ENCODE data around the gene RUNX3.

DNA sequence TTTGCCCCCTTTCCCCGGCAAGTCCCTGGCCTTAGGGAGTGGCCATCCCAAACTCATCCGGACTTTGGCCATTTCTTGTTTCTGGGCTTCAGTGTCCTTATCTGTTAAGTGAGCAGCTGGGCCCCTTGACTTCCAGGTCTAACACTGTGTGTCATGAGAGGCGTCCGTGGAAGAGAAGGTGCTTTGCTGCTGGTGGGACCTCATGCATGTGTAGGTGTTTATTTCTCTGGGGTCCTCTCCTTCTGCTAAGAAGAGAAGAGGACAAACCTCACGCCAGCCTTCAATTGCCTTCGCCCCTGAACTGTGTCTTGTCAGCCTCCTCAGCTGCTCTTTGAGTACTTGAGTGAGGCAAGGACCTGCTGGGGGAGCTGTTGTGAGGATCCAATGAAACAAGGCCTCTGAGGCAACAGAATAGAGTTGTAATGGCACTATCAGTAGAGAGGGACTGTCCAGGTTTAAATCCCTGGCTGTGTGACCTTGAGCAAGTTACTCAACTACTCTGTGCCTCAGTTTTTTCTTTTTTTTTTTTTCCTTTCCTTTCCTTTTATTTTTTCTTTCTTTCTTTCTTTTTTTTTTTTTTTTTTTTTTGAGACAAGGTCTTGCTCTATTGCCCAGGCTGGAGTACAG lies 72.5 kb downstream of the RUNX3 start:
- TF ChIP-seq, protein P1, sequence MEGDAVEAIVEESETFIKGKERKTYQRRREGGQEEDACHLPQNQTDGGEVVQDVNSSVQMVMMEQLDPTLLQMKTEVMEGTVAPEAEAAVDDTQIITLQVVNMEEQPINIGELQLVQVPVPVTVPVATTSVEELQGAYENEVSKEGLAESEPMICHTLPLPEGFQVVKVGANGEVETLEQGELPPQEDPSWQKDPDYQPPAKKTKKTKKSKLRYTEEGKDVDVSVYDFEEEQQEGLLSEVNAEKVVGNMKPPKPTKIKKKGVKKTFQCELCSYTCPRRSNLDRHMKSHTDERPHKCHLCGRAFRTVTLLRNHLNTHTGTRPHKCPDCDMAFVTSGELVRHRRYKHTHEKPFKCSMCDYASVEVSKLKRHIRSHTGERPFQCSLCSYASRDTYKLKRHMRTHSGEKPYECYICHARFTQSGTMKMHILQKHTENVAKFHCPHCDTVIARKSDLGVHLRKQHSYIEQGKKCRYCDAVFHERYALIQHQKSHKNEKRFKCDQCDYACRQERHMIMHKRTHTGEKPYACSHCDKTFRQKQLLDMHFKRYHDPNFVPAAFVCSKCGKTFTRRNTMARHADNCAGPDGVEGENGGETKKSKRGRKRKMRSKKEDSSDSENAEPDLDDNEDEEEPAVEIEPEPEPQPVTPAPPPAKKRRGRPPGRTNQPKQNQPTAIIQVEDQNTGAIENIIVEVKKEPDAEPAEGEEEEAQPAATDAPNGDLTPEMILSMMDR (IDR thresholded peaks at IDR 0.05; ENCODE audit: low read depth, low read length, poor library complexity, severe bottlenecking) = no peak
- no peak for TF ChIP-seq EZH2phosphoT487 (IDR thresholded peaks at IDR 0.05; ENCODE audit: borderline replicate concordance, low read length)
